Liver (tissue), 9 donors: ENCODE results near the gene GTPBP3. TPM values are rescaled to one million over a fixed set of nuclear protein-coding genes. Genes with fewer than 3 reads are reported as not detected.
A peak's percentile ranks its signal among the peaks of the same experiment; 100 is the strongest.

Experiments
- DNase-seq: peaks from one replicate; pipeline ENCODE4 v3.0.0-alpha.2; 2017; ENCODE audit warnings: low spot score
- H3K27ac ChIP-seq, 2 donors: one replicate each; pipeline ENCODE4 v1.7.0; 2013; ENCODE audit warnings: inconsistent platforms in 2 of 2, low read length in 2 of 2, control low read depth in 1 of 2, low read depth in 1 of 2, mild to moderate bottlenecking in 1 of 2
- H3K27me3 ChIP-seq, 4 donors: one replicate each; pipeline versions ENCODE4 v1.6.1 to v1.7.0; 2013; ENCODE audit warnings: low read length in 3 of 4, inconsistent platforms in 1 of 4, mild to moderate bottlenecking in 1 of 4, moderate library complexity in 1 of 4; ENCODE audit not compliant: control insufficient read depth in 4 of 4, insufficient read depth in 4 of 4
- H3K36me3 ChIP-seq, 4 donors: one replicate each; pipeline versions ENCODE4 v1.6.1 to v1.7.0; 2013; ENCODE audit warnings: low read length in 3 of 4, mild to moderate bottlenecking in 3 of 4, low read depth in 1 of 4, moderate library complexity in 1 of 4; ENCODE audit not compliant: control insufficient read depth in 4 of 4, insufficient read depth in 3 of 4
- H3K4me1 ChIP-seq, 4 donors: one replicate each; pipeline versions ENCODE4 v1.6.1 to v1.7.0; 2013; ENCODE audit warnings: low read length in 3 of 4, mild to moderate bottlenecking in 3 of 4, moderate library complexity in 1 of 4; ENCODE audit not compliant: control insufficient read depth in 4 of 4, insufficient read depth in 4 of 4
- H3K4me3 ChIP-seq, 3 donors: one replicate each; pipeline versions ENCODE4 v1.6.1 to v1.7.0; 2013; ENCODE audit warnings: low read length in 3 of 3, control low read depth in 1 of 3, low read depth in 1 of 3, mild to moderate bottlenecking in 1 of 3
- H3K9ac ChIP-seq, 2 donors: one replicate each; pipeline ENCODE4 v1.7.0; 2013; ENCODE audit warnings: low read length in 2 of 2, mild to moderate bottlenecking in 2 of 2, moderate library complexity in 2 of 2, control low read depth in 1 of 2, low read depth in 1 of 2
- H3K9me3 ChIP-seq, 4 donors: one replicate each; pipeline versions ENCODE4 v1.6.1 to v1.7.0; 2013; ENCODE audit warnings: low read length in 3 of 4; ENCODE audit not compliant: control insufficient read depth in 4 of 4
- ATF3 ChIP-seq: IDR thresholded peaks from 2 replicates; pipeline ENCODE4 v1.6.1; 2016; ENCODE audit warnings: antibody characterized with exemption
- CTCF ChIP-seq: fragments of 150-350 bp; IDR thresholded peaks from 2 replicates; pipeline ENCODE4 v1.5.1; 2017; ENCODE audit warnings: improper control_type of control experiment, low read depth, low read length; ENCODE audit not compliant: missing input control
- FOXA1 ChIP-seq: IDR thresholded peaks from 2 replicates; pipeline ENCODE4 v1.6.1; 2016; ENCODE audit warnings: antibody characterized with exemption
- FOXA2 ChIP-seq: IDR thresholded peaks from 2 replicates; pipeline ENCODE4 v1.6.1; 2016; ENCODE audit warnings: antibody characterized with exemption
- GABPA ChIP-seq, 2 donors: IDR thresholded peaks in 1 of 2; conservative IDR thresholded peaks in 1 of 2; 2 replicates each; pipeline ENCODE4 v1.6.1; 2016; ENCODE audit warnings: antibody characterized with exemption in 2 of 2, mild to moderate bottlenecking in 1 of 2, moderate library complexity in 1 of 2
- HNF4A ChIP-seq, 2 donors: conservative IDR thresholded peaks; 2 replicates each; pipeline ENCODE4 v1.6.1; 2016; ENCODE audit warnings: antibody characterized with exemption in 2 of 2, mild to moderate bottlenecking in 2 of 2
- HNF4G ChIP-seq: IDR thresholded peaks from 2 replicates; pipeline ENCODE4 v1.6.1; 2016; ENCODE audit warnings: antibody characterized with exemption
- JUND ChIP-seq, 2 donors: IDR thresholded peaks; 2 replicates each; pipeline ENCODE4 v1.6.1; 2016; ENCODE audit warnings: antibody characterized with exemption in 2 of 2
- MAX ChIP-seq: IDR thresholded peaks from 2 replicates; pipeline ENCODE4 v1.6.1; 2016; ENCODE audit warnings: antibody characterized with exemption
- NR2F2 ChIP-seq: IDR thresholded peaks from 2 replicates; pipeline ENCODE4 v1.6.1; 2016; ENCODE audit warnings: antibody characterized with exemption
- REST ChIP-seq: IDR thresholded peaks from 2 replicates; pipeline ENCODE4 v1.6.1; 2016; ENCODE audit warnings: antibody characterized with exemption, mild to moderate bottlenecking
- RXRA ChIP-seq, 2 donors: IDR thresholded peaks; 2 replicates each; pipeline ENCODE4 v1.6.1; 2017 to 2018; ENCODE audit warnings: antibody characterized with exemption in 2 of 2, mild to moderate bottlenecking in 1 of 2
- SP1 ChIP-seq: IDR thresholded peaks from 2 replicates; pipeline ENCODE4 v1.6.1; 2018; ENCODE audit warnings: antibody characterized with exemption, mild to moderate bottlenecking
- TAF1 ChIP-seq: conservative IDR thresholded peaks from 2 replicates; pipeline ENCODE4 v1.6.1; 2016; ENCODE audit warnings: antibody characterized with exemption, mild to moderate bottlenecking
- YY1 ChIP-seq: IDR thresholded peaks from 2 replicates; pipeline ENCODE4 v1.6.1; 2016; ENCODE audit warnings: antibody characterized with exemption, mild to moderate bottlenecking
- ZBTB33 ChIP-seq: IDR thresholded peaks from 2 replicates; pipeline ENCODE4 v1.6.1; 2016; ENCODE audit warnings: antibody characterized with exemption
- WGBS: extraction: QIAGEN DNeasy Blood & Tissue Kit; methylation state at CpG from one replicate; pipeline ENCODE4 v1.1.7; 2013; 5-methylcytosine and 5-hydroxymethylcytosine counted together
- polyA plus RNA-seq, 2 donors: library from polyadenylated mRNA; stranded (reverse) in 1 of 2; unstranded in 1 of 2; fragments of 200-250 nt in 1 of 2; fragments of >200 nt in 1 of 2; fragmentation: Nextera tagmentation in 1 of 2; extraction: Ambion mirVana in 1 of 2; gene quantifications; one replicate each; pipeline versions ENCODE4 v1.2.1 to v1.2.3, GENCODE V29; 2013 to 2015
- total RNA-seq, 2 donors: library from RNA; depleted of rRNA; stranded (reverse); fragments of >200 nt; gene quantifications; one replicate each; pipeline ENCODE4 v1.2.3, GENCODE V29; 2014
- donor health status: healthy.
- donor health status: healthy.
- donor health status: healthy.
- donor health status: healthy.
- donor health status: healthy.

Gene GTPBP3
- total and polyA plus RNA-seq, 4 donors, result 4.9 to 15.5 (median 9.6) TPM

- 67% methylated on average over 12 of the region's 12 CpGs for WGBS
- Histone ChIP-seq H3K36me3 (no peaks in the 10 kb centered on the region), H3K9ac (no peak overlapping the region), H3K27ac (peak overlapping the region; percentile 55 to 93), H3K4me3 (no peak overlapping the region), H3K27me3 (no peaks in the 10 kb centered on the region), H3K4me1 (peaks cover 12 to 49% (median 38%) of the 10 kb centered on the region in 4 donors), H3K9me3 (no peaks in the 10 kb centered on the region)
- TF ChIP-seq REST (no peak), HNF4G (no peak), FOXA1 (no peak), TAF1 (no peak), JUND (IDR thresholded peaks at IDR 0.05) (no peak), HNF4A (conservative IDR thresholded peaks at IDR 0.05) (no peak), YY1 (no peak), CTCF (no peak), SP1 (no peak), FOXA2 (no peak), RXRA (IDR thresholded peaks at IDR 0.05) (no peak), GABPA (IDR thresholded peaks at IDR 0.05 in 1 of 2, conservative IDR thresholded peaks at IDR 0.05 in 1 of 2) (no peak), ZBTB33 (no peak), MAX (no peak), NR2F2 (no peak), ATF3 (no peak)
- DNase-seq, result no peak
These were observed 32.8 kb upstream of the GTPBP3 start for GRCh38 chr19:17304386-17305215.
